GM13977 (cell line): ENCODE results near the gene USP25.

Source experiments
- DNase-seq: peaks from one replicate; pipeline ENCODE4 v3.0.0; 2012; ENCODE audit warnings: low spot score
- CTCF ChIP-seq: IDR thresholded peaks from 2 replicates; pipeline ENCODE4 v1.5.1; 2012; ENCODE audit warnings: mild to moderate bottlenecking, control low read depth; ENCODE audit not compliant: insufficient read depth; ENCODE audit errors: extremely low read depth, missing control alignments
- in situ Hi-C: fragments of 300-500 bp; cut with MboI; formaldehyde crosslinking; loops from one replicate; pipeline ENCODE4 v1.12.0; 2022; ENCODE audit warnings: low sequenced_read_pairs, low pct_unique_long_range_greater_than_20kb, mixed read lengths, inconsistent platforms; ENCODE audit not compliant: unreplicated experiment

USP25 gene

GRCh38 chr21:15794277-15794912 lies 64.6 kb downstream of the USP25 start:
- no peak for DNase-seq
- in situ Hi-C loops, result no loop called here
- no peak for TF ChIP-seq CTCF

GRCh38 chr21:15795533-15795932 lies 65.8 kb downstream of the USP25 start:
- TF ChIP-seq CTCF, result no peak
- DNase-seq, result no peak
- in situ Hi-C loops, result no loop called here

- no peak for TF ChIP-seq CTCF
- in situ Hi-C loops, result no loop called here
- DNase-seq, result no peak
Measured at GRCh38 chr21:15797577-15798363, 68.0 kb downstream of the USP25 start.

GRCh38 chr21:15801352-15801863 lies 71.6 kb downstream of the USP25 start:
- in situ Hi-C loops, result no loop called here
- no peak for TF ChIP-seq CTCF

GRCh38 chr21:15804247-15805005 lies 74.6 kb downstream of the USP25 start:
- no peak for DNase-seq
- TF ChIP-seq CTCF, result no peak
- in situ Hi-C loops, result no loop called here

More at GRCh38 chr21:15801352-15801863, 71.6 kb downstream of the USP25 start:
- no peak for DNase-seq

GRCh38 chr21:15809065-15809464 lies 79.3 kb downstream of the USP25 start:
- in situ Hi-C loops, result no loop called here
- no peak for DNase-seq
- TF ChIP-seq CTCF, result no peak
